Measurements from ENCODE around the gene MACROD1. TPM values are rescaled to one million over a fixed set of nuclear protein-coding genes. Genes with fewer than 3 reads are reported as not detected.
A peak's percentile ranks its signal among the peaks of the same experiment; 100 is the strongest.

The MACROD1 gene
- total and polyA plus RNA-seq, 2 of the 13 experiments (the other 11 are each of a cell fraction or from before 2014, with no cell fraction given), result 23.1 to 34.5 TPM

GRCh38 chr11:64028398-64029115, 137.4 kb downstream of the MACROD1 start (continued):
- TF ChIP-seq DMTF1 (CRISPR knock-in tag; IDR thresholded peaks at IDR 0.05) (no peak), ZNF281 (CRISPR knock-in tag; IDR thresholded peaks at IDR 0.05; ENCODE audit: borderline replicate concordance) (0 out of 2 replicates have a peak, but pooled peaks have one; percentile 36), ZNF224 (CRISPR knock-in tag; IDR thresholded peaks at IDR 0.05) (no peak), HNRNPK (IDR thresholded peaks at IDR 0.05; ENCODE audit: low read depth, low read length, poor library complexity, severe bottlenecking) (peak; percentile 28), MEIS2 (CRISPR knock-in tag; IDR thresholded peaks at IDR 0.05) (no peak), AGO1 (IDR thresholded peaks at IDR 0.05; ENCODE audit: low read depth, low read length, poor library complexity, severe bottlenecking) (peak; percentile 1)

Data from HepG2 (cell line).